ENCODE data around the gene ELMO3.

The ELMO3 gene

GRCh38 chr16:67177743-67178699, 20.9 kb upstream of the ELMO3 start:
- peak; percentile 63 for DNase-seq (ENCODE audit: low read depth)
- Histone ChIP-seq H3K4me1 (ENCODE audit: control insufficient read depth, insufficient read depth, low read length) (peaks cover 34% of the 10 kb centered on the region), H3K9ac (ENCODE audit: low read length) (peak overlapping the region; percentile 36), H3K9me3 (ENCODE audit: control insufficient read depth, low read length) (no peaks in the 10 kb centered on the region), H3K36me3 (ENCODE audit: control insufficient read depth, insufficient read depth, low read length, severe bottlenecking) (no peaks in the 10 kb centered on the region), H3K27me3 (replicated peaks; ENCODE audit: control insufficient read depth, insufficient read depth, low read length) (no peaks in the 10 kb centered on the region), H3K4me3 (ENCODE audit: low read length) (peak overlapping the region; percentile 62)

DNA sequence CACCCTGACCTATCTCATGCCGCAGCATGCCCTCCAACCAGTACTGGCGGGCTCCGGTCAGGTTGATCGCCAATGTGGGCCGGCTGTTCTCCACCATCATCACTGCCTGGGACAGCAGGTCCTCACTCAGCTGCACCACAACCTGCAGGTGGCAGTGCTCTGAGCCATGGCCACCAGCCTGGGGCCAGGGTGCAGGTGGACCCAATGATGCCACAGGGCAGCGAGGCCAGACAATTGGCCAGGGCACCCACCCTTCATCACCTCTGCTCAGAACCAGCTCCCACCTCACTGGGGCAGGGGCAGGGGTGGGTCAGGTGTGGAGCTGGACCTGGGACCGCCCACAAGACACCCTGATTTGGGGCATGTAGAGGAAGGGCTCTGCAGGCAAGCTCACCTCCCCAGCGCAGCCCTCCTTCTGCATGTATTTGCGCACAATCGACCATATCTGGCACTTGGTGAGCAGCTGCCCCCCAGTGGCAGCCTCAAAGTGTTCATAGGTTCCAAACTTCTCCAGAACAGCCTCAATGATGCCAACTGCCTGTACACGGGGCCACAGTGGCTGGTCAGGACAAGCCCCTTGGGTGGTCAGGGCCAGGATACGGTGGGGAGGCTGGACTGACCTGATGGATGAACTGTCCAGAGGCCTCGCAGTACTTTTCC, 19.4 kb upstream of the ELMO3 start:
- Histone ChIP-seq H3K4me3 (ENCODE audit: low read length) (no peak overlapping the region), H3K9ac (ENCODE audit: low read length) (no peak overlapping the region), H3K36me3 (ENCODE audit: control insufficient read depth, insufficient read depth, low read length, severe bottlenecking) (no peaks in the 10 kb centered on the region), H3K4me1 (ENCODE audit: control insufficient read depth, insufficient read depth, low read length) (peaks cover 27% of the 10 kb centered on the region), H3K27me3 (replicated peaks; ENCODE audit: control insufficient read depth, insufficient read depth, low read length) (no peaks in the 10 kb centered on the region), H3K9me3 (ENCODE audit: control insufficient read depth, low read length) (no peaks in the 10 kb centered on the region)
- DNase-seq (ENCODE audit: low read depth), result no peak

DNA sequence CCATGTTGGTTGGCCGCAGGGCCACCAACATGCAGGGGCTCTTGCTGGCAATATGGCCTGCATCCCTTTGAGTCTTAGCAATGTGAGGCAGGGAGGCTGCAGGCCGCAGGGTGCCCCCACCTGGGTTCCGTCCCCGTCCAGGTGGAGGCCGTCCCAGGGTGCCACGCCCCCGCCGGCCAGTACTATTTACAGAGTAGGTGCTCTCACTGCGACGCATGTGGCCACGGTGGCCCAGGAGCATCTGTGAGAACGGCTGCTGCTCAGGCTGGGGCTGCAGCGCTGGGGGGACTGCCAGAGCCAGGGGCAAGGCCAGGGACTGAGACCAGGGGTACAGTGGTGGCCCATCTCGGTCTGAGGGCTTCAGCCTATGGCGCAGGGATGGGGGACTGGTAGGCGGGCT, 18.8 kb upstream of the ELMO3 start:
- no peak overlapping the region for H3K4me3 ChIP-seq (ENCODE audit: low read length)
- no peaks in the 10 kb centered on the region for H3K9me3 ChIP-seq (ENCODE audit: control insufficient read depth, low read length)

DNA sequence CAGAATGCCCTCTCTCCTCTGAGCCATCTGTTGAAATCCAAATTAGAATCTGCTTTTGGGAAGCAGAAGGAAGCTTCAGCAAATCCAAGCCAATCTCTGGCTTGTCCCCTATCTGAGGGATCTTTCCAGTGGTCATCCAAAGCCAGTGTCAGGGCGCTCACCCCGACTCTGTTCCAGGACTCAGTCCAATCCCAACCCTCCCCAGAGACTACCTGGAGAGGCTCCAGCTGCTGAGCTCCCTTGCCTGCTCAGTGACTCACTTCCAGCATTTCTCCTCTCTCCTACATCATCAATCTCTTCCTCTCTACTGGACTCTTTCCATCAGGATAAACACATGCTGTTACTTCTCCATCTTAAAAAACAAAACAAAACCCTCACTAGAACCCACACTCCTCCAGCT, 17.6 kb upstream of the ELMO3 start:
- DNase-seq (ENCODE audit: low read depth), result peak; percentile 81
- Histone ChIP-seq H3K27me3 (replicated peaks; ENCODE audit: control insufficient read depth, insufficient read depth, low read length) (no peaks in the 10 kb centered on the region), H3K4me3 (ENCODE audit: low read length) (no peak overlapping the region), H3K36me3 (ENCODE audit: control insufficient read depth, insufficient read depth, low read length, severe bottlenecking) (no peaks in the 10 kb centered on the region), H3K9me3 (ENCODE audit: control insufficient read depth, low read length) (no peaks in the 10 kb centered on the region), H3K9ac (ENCODE audit: low read length) (no peak overlapping the region), H3K4me1 (ENCODE audit: control insufficient read depth, insufficient read depth, low read length) (peaks cover 37% of the 10 kb centered on the region)

More for the DNA sequence above, 18.8 kb upstream of the ELMO3 start:
- peaks cover 32% of the 10 kb centered on the region for H3K4me1 ChIP-seq (ENCODE audit: control insufficient read depth, insufficient read depth, low read length)
- no peak for DNase-seq (ENCODE audit: low read depth)
- no peaks in the 10 kb centered on the region for H3K36me3 ChIP-seq (ENCODE audit: control insufficient read depth, insufficient read depth, low read length, severe bottlenecking)
- no peak overlapping the region for H3K9ac ChIP-seq (ENCODE audit: low read length)
- no peaks in the 10 kb centered on the region for H3K27me3 ChIP-seq (replicated peaks; ENCODE audit: control insufficient read depth, insufficient read depth, low read length)

DNA sequence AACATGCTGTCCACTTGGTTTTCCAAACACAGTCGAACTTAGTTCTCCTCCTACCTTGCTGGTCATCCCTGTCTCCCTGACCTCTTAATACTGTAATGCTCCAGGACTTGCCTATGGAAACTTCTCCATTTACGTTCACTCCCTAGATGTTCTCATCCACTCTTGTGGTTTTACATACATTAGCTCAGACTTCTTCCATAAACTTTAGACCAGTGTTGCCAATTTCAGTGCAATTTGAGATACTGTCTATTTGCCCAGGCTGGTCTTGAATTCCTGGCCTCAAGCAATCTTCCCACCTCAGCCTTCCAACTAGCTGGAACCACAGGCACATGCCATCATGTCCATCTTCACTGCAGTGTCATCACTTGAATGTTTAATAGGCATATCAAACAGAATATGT, 16.6 kb upstream of the ELMO3 start:
- no peaks in the 10 kb centered on the region for H3K27me3 ChIP-seq (replicated peaks; ENCODE audit: control insufficient read depth, insufficient read depth, low read length)
- peaks cover 37% of the 10 kb centered on the region for H3K4me1 ChIP-seq (ENCODE audit: control insufficient read depth, insufficient read depth, low read length)
- H3K9ac ChIP-seq (ENCODE audit: low read length), result no peak overlapping the region
- peak overlapping the region; percentile 86 for H3K4me3 ChIP-seq (ENCODE audit: low read length)
- H3K36me3 ChIP-seq (ENCODE audit: control insufficient read depth, insufficient read depth, low read length, severe bottlenecking), result no peaks in the 10 kb centered on the region
- DNase-seq (ENCODE audit: low read depth), result peak; percentile 27
- H3K9me3 ChIP-seq (ENCODE audit: control insufficient read depth, low read length), result no peaks in the 10 kb centered on the region

- Histone ChIP-seq H3K9me3 (ENCODE audit: control insufficient read depth, low read length) (no peaks in the 10 kb centered on the region), H3K9ac (ENCODE audit: low read length) (peak overlapping the region; percentile 86), H3K27me3 (replicated peaks; ENCODE audit: control insufficient read depth, insufficient read depth, low read length) (no peaks in the 10 kb centered on the region), H3K4me1 (ENCODE audit: control insufficient read depth, insufficient read depth, low read length) (peaks cover 37% of the 10 kb centered on the region), H3K4me3 (ENCODE audit: low read length) (peak overlapping the region; percentile 86), H3K36me3 (ENCODE audit: control insufficient read depth, insufficient read depth, low read length, severe bottlenecking) (no peaks in the 10 kb centered on the region)
- DNase-seq (ENCODE audit: low read depth), result no peak
Observed at GRCh38 chr16:67183284-67183626, 15.7 kb upstream of the ELMO3 start.

- Histone ChIP-seq H3K27me3 (replicated peaks; ENCODE audit: control insufficient read depth, insufficient read depth, low read length) (no peaks in the 10 kb centered on the region), H3K9me3 (ENCODE audit: control insufficient read depth, low read length) (no peaks in the 10 kb centered on the region), H3K36me3 (ENCODE audit: control insufficient read depth, insufficient read depth, low read length, severe bottlenecking) (no peaks in the 10 kb centered on the region), H3K4me3 (ENCODE audit: low read length) (peak within 1 kb of the TSS; percentile 86), H3K4me1 (ENCODE audit: control insufficient read depth, insufficient read depth, low read length) (peaks cover 37% of the 10 kb centered on the region), H3K9ac (ENCODE audit: low read length) (peak within 1 kb of the TSS; percentile 86)
- DNase-seq (ENCODE audit: low read depth), result peak; percentile 98
Observed at GRCh38 chr16:67183627-67184452, 15.1 kb upstream of the ELMO3 start, which contains the start of gene MATCAP1. TSS of gene MATCAP1 (minus strand) at chr16:67183963. CDS start at chr16:67180610, 3,353 bp downstream.

DNA sequence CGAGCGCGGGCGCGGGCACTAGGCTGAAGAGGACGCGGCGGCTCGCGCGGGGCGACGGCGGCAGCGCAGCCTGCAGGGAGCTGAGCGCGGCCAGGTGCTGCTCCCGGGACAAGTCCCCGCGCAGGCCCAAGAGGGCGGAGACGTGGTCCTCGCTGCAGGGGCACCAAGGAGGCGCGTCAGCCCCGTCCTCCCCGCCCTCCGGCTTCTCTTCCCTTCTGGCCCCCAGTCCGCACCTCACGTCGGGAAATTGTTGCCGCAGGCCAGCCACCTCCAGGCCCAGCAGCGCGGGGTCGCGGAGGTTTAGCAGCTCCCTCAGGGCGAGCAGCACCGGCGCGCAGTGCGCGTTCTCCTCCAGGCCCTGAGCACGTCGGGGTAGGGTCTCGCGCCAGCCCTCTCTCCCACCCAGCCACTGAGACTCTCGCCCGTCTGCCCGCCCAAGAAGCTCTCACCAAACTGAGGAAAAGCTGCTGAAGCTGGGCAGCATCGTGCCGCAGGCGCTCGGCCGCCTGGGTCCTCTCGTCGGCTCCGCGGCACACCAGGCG, 14.4 kb upstream of the ELMO3 start:
- Histone ChIP-seq H3K9me3 (ENCODE audit: control insufficient read depth, low read length) (no peaks in the 10 kb centered on the region), H3K36me3 (ENCODE audit: control insufficient read depth, insufficient read depth, low read length, severe bottlenecking) (no peaks in the 10 kb centered on the region), H3K27me3 (replicated peaks; ENCODE audit: control insufficient read depth, insufficient read depth, low read length) (no peaks in the 10 kb centered on the region), H3K4me3 (ENCODE audit: low read length) (peak overlapping the region; percentile 86), H3K4me1 (ENCODE audit: control insufficient read depth, insufficient read depth, low read length) (peaks cover 37% of the 10 kb centered on the region), H3K9ac (ENCODE audit: low read length) (peak overlapping the region; percentile 86)
- DNase-seq (ENCODE audit: low read depth), result no peak

GRCh38 chr16:67184995-67185650, 13.8 kb upstream of the ELMO3 start:
- H3K4me3 ChIP-seq (ENCODE audit: low read length), result peak overlapping the region; percentile 86
- DNase-seq (ENCODE audit: low read depth), result peak; percentile 98
- no peaks in the 10 kb centered on the region for H3K36me3 ChIP-seq (ENCODE audit: control insufficient read depth, insufficient read depth, low read length, severe bottlenecking)
- H3K27me3 ChIP-seq (replicated peaks; ENCODE audit: control insufficient read depth, insufficient read depth, low read length), result no peaks in the 10 kb centered on the region
- no peaks in the 10 kb centered on the region for H3K9me3 ChIP-seq (ENCODE audit: control insufficient read depth, low read length)
- H3K9ac ChIP-seq (ENCODE audit: low read length), result no peak overlapping the region
- H3K4me1 ChIP-seq (ENCODE audit: control insufficient read depth, insufficient read depth, low read length), result peaks cover 37% of the 10 kb centered on the region

DNA sequence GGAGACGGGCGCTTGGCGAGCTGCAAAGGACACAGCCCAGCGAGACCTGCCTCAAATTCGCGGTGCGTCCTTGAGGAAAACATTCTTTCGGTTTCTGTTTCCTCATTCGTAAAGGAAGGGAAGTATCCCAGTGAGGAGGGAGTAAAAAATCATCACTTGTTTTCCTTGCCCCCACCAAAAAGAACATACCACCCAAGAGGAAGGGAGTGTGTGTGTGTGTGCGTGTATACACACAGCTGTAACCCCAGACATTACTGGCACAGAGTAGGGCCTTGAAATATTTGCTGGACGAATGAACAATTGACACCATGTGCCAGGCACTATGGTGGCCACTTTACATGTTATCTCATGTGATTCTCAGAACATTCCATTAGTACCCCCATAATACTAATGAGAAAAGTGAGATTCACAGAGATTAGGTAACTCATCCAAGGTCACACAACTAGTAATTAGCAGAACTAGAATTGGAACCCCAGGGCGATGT, 13.2 kb upstream of the ELMO3 start:
- Histone ChIP-seq H3K9ac (ENCODE audit: low read length) (no peak overlapping the region), H3K9me3 (ENCODE audit: control insufficient read depth, low read length) (no peaks in the 10 kb centered on the region), H3K4me3 (ENCODE audit: low read length) (peak overlapping the region; percentile 29), H3K36me3 (ENCODE audit: control insufficient read depth, insufficient read depth, low read length, severe bottlenecking) (no peaks in the 10 kb centered on the region), H3K4me1 (ENCODE audit: control insufficient read depth, insufficient read depth, low read length) (peaks cover 37% of the 10 kb centered on the region), H3K27me3 (replicated peaks; ENCODE audit: control insufficient read depth, insufficient read depth, low read length) (no peaks in the 10 kb centered on the region)
- DNase-seq (ENCODE audit: low read depth), result no peak

All from adipocyte (in vitro differentiated cells).